Hepatocyte (in vitro differentiated cells): ENCODE results near the gene ROCK1. TPM values are rescaled to one million over a fixed set of nuclear protein-coding genes. Genes with fewer than 3 reads are reported as not detected.

ENCODE experiments used
- DNase-seq: peaks from one replicate; pipeline ENCODE4 v3.0.0-alpha.2; 2016; ENCODE audit warnings: low spot score
- H2AFZ ChIP-seq: fragments of 200-600 bp; sonication (generic); 2 replicates; pipeline ENCODE4 v1.6.0; 2016; ENCODE audit warnings: antibody characterized with exemption, mild to moderate bottlenecking
- H3K27ac ChIP-seq: fragments of 200-600 bp; sonication (generic); 2 replicates; pipeline ENCODE4 v1.5.1; 2016; ENCODE audit warnings: mild to moderate bottlenecking
- H3K27me3 ChIP-seq: fragments of 200-600 bp; sonication (generic); 2 replicates; pipeline ENCODE4 v1.6.1; 2016
- H3K36me3 ChIP-seq: fragments of 200-600 bp; sonication (generic); replicated peaks from 2 replicates; pipeline ENCODE4 v1.5.1; 2016; ENCODE audit warnings: low read depth; ENCODE audit not compliant: insufficient read depth
- H3K4me1 ChIP-seq: fragments of 200-600 bp; sonication (generic); 2 replicates; pipeline ENCODE4 v1.5.1; 2016; ENCODE audit warnings: mild to moderate bottlenecking, moderate library complexity; ENCODE audit not compliant: insufficient read depth
- H3K4me2 ChIP-seq: fragments of 200-600 bp; sonication (generic); 2 replicates; pipeline ENCODE4 v1.6.0; 2016
- H3K4me3 ChIP-seq: fragments of 200-600 bp; sonication (generic); 2 replicates; pipeline ENCODE4 v1.5.1; 2016; ENCODE audit warnings: mild to moderate bottlenecking
- H3K79me2 ChIP-seq: fragments of 200-600 bp; sonication (generic); 2 replicates; pipeline ENCODE4 v1.6.0; 2017; ENCODE audit warnings: mild to moderate bottlenecking
- H3K9me2 ChIP-seq: fragments of 200-600 bp; sonication (generic); replicated peaks from 2 replicates; pipeline ENCODE4 v1.6.0; 2017; ENCODE audit warnings: mild to moderate bottlenecking; ENCODE audit not compliant: insufficient read depth
- H3K9me3 ChIP-seq: fragments of 200-600 bp; sonication (generic); 2 replicates; pipeline ENCODE4 v1.5.1; 2016; ENCODE audit warnings: low read depth, mild to moderate bottlenecking
- H4K20me1 ChIP-seq: fragments of 200-600 bp; sonication (generic); 2 replicates; pipeline ENCODE4 v1.6.0; 2016; ENCODE audit warnings: mild to moderate bottlenecking; ENCODE audit not compliant: insufficient read depth, poor library complexity, severe bottlenecking
- EZH2 ChIP-seq: fragments of 200-600 bp; sonication (generic); IDR thresholded peaks from 2 replicates; pipeline ENCODE4 v1.6.1; 2016; ENCODE audit warnings: antibody characterized with exemption, mild to moderate bottlenecking, borderline replicate concordance
- EZH2phosphoT487 ChIP-seq: fragments of 200-600 bp; sonication (generic); IDR thresholded peaks from one replicate; pipeline ENCODE4 v1.6.1; 2018; ENCODE audit warnings: antibody characterized with exemption, mild to moderate bottlenecking, low read depth, moderate library complexity; ENCODE audit not compliant: unreplicated experiment, severe bottlenecking
- WGBS: methylation state at CpG from one replicate; pipeline ENCODE4 v1.1.6; 2016; ENCODE audit warnings: low lambda C conversion rate; ENCODE audit errors: missing lambda C conversion rate; 5-methylcytosine and 5-hydroxymethylcytosine counted together
- polyA plus RNA-seq: library from polyadenylated mRNA; unstranded; fragments of >200 nt; fragmentation: Nextera tagmentation; extraction: Ambion mirVana; gene quantifications from 2 replicates; pipeline ENCODE4 v1.2.1, GENCODE V29; 2016
- total RNA-seq: library from RNA; depleted of rRNA; stranded (reverse); fragments of >200 nt; gene quantifications from 2 replicates; pipeline ENCODE4 v1.2.3, GENCODE V29; 2014
- TF ChIP-seq, protein P1 (sequence below): fragments of 200-600 bp; sonication (generic); IDR thresholded peaks from 2 replicates; pipeline ENCODE4 v1.5.1; 2016; ENCODE audit warnings: antibody characterized with exemption, mild to moderate bottlenecking; ENCODE audit not compliant: poor library complexity

Gene ROCK1
- total and polyA plus RNA-seq, 2 experiments from 2014 or later: 22.5 to 41.7 TPM

DNA sequence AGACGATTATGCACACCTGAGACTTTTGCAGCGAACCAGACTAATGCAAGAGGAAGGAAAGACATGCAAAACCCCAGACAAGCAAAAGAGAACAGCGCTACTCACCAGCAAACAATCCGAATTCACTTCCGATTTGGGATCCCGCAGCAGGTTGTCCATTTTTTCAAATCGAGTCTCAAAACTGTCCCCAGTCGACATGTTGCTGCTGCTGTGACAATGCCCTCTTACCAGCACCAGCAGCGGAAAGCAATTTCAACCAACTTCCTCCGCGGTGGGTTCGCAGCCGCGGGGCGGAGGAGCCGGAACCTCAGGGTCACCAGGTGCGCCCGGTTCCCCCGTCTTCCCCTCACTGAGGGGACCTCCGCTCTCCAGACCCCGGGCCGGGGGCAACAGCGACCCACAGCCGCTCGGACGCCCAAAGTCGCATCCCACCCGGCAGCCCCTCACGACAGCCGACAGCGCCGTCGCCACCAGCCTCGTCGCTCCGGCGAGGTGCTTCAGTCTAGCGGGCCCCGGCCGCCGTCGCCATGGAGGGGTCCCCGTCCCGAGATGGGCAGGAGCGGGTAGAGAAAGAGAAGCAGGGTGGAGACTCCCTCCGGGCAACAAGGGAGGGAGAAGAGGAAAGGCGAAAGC is 784 bp downstream of the ROCK1 start:
- Histone ChIP-seq H3K27me3 (no peaks in the 10 kb centered on the region), H3K9me2 (no peaks in the 10 kb centered on the region), H3K27ac (peak overlapping the region; percentile 98), H3K4me3 (peak overlapping the region; percentile 79), H3K36me3 (no peaks in the 10 kb centered on the region), H3K9me3 (no peaks in the 10 kb centered on the region), H3K4me2 (peak overlapping the region; percentile 90), H3K4me1 (peaks cover 15% of the 10 kb centered on the region), H2AFZ (peak overlapping the region; percentile 88), H4K20me1 (peaks cover 49% of the 10 kb centered on the region), H3K79me2 (peaks cover 55% of the 10 kb centered on the region)
- TF ChIP-seq EZH2: no peak
- no peak for TF ChIP-seq EZH2phosphoT487
- TF ChIP-seq, protein P1, sequence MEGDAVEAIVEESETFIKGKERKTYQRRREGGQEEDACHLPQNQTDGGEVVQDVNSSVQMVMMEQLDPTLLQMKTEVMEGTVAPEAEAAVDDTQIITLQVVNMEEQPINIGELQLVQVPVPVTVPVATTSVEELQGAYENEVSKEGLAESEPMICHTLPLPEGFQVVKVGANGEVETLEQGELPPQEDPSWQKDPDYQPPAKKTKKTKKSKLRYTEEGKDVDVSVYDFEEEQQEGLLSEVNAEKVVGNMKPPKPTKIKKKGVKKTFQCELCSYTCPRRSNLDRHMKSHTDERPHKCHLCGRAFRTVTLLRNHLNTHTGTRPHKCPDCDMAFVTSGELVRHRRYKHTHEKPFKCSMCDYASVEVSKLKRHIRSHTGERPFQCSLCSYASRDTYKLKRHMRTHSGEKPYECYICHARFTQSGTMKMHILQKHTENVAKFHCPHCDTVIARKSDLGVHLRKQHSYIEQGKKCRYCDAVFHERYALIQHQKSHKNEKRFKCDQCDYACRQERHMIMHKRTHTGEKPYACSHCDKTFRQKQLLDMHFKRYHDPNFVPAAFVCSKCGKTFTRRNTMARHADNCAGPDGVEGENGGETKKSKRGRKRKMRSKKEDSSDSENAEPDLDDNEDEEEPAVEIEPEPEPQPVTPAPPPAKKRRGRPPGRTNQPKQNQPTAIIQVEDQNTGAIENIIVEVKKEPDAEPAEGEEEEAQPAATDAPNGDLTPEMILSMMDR: no peak
- peak; percentile 56 for DNase-seq
- WGBS: under 1% methylated on average over 45 of the region's 47 CpGs

DNA sequence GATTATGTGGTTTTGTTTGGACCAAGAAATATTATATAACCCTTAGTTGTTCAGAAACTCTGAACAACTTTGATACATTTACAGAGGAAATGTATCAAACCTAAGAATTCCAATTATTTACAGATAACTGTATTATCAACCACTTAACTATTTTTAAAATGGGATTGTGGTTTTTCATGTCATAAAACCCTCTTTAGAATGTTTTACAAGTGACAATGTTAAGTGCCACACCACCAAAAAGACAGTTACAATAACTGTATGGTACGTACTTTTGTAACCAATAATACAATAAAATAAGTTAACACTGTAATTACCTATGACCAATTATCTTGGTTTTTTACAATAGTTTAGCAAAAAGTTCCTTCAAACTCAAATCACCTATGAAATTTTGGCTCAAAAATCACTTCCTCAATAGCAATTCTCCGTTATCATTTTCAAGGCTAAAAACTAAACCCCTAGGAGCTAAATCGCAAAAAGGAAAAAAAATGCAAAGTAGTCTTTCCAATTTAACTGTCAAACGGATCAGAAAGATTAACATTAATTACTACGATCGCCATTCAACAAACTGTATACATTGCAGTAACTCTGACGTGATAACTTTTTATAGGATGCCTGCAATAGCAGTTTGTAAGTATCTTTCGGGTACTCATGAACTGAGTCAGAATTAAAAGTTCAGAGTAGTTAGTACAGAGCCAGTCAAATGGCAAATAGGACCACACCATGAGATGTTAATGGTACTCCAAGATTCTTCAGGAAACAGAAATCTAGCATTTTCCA is 1.5 kb downstream of the ROCK1 start:
- Histone ChIP-seq H3K4me1 (peaks cover 15% of the 10 kb centered on the region), H3K4me2 (peak overlapping the region; percentile 90), H3K9me2 (no peaks in the 10 kb centered on the region), H3K27ac (peak overlapping the region; percentile 98), H2AFZ (peak overlapping the region; percentile 88), H3K79me2 (peaks cover 62% of the 10 kb centered on the region), H3K9me3 (no peaks in the 10 kb centered on the region), H3K36me3 (no peaks in the 10 kb centered on the region), H3K27me3 (no peaks in the 10 kb centered on the region), H3K4me3 (peak overlapping the region; percentile 79), H4K20me1 (peaks cover 56% of the 10 kb centered on the region)
- WGBS: 4% methylated on average over 8 of the region's 8 CpGs
- TF ChIP-seq EZH2 (no peak), EZH2phosphoT487 (no peak)
- TF ChIP-seq, protein P1: no peak
- no peak for DNase-seq

DNA sequence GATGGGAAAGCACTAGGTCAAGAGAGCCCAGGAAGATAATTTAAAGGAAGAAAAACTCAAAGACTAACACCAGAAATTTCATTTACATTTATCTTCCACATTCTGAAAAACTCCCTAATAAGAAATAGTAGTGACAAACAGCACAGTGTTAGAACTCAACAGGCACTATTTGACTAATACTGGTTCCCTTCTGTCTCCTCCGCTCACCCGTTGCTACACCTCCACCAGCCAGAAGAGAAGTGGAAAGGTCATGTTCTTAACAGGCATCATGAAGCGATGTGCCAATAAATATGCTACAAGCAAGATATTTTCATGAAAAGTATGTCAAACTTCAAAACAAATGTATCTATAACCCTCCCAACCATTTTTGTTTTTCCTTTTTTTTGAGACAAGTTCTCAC is 5.7 kb downstream of the ROCK1 start:
- Histone ChIP-seq H3K27ac (no peak overlapping the region), H3K4me1 (peaks cover 11% of the 10 kb centered on the region), H3K27me3 (no peaks in the 10 kb centered on the region), H3K36me3 (no peaks in the 10 kb centered on the region), H3K9me3 (no peaks in the 10 kb centered on the region), H3K9me2 (no peaks in the 10 kb centered on the region), H2AFZ (no peak overlapping the region), H4K20me1 (peaks cover 90% of the 10 kb centered on the region), H3K4me2 (no peak overlapping the region), H3K79me2 (peaks cover 99% of the 10 kb centered on the region), H3K4me3 (no peak overlapping the region)
- DNase-seq: no peak
- TF ChIP-seq, protein P1: no peak
- WGBS: 87% methylated on average over 3 of the region's 3 CpGs
